AG10803 (cell line): ENCODE results near the gene WBP1.
A peak's percentile ranks its signal among the peaks of the same experiment; 100 is the strongest.

ENCODE experiments used
- DNase-seq: peaks from one replicate; pipeline ENCODE4 v3.0.0; 2010; ENCODE audit warnings: low read depth
- H3K4me3 ChIP-seq: 2 replicates; pipeline ENCODE4 v1.5.1; 2011; ENCODE audit warnings: mild to moderate bottlenecking, low read length, control low read depth
- CTCF ChIP-seq: conservative IDR thresholded peaks from 2 replicates; pipeline ENCODE4 v1.5.1; 2011; ENCODE audit warnings: mild to moderate bottlenecking, low read length, control low read depth, inconsistent platforms

Gene WBP1

GRCh38 chr2:74502720-74503505 is 44.7 kb downstream of the WBP1 start:
- peak; percentile 35; the same call in 1 of the 2 replicates for TF ChIP-seq CTCF
- DNase-seq: peak; percentile 83
- H3K4me3 ChIP-seq: peak overlapping the region; percentile 78

GRCh38 chr2:74503506-74504475 is 45.6 kb downstream of the WBP1 start:
- H3K4me3 ChIP-seq: peak overlapping the region; percentile 78
- DNase-seq: no peak
- no peak for TF ChIP-seq CTCF

- H3K4me3 ChIP-seq: no peak overlapping the region; the same call in 1 of the 2 replicates
- DNase-seq: no peak
- TF ChIP-seq CTCF: no peak
Measured at GRCh38 chr2:74504591-74504990, 46.4 kb downstream of the WBP1 start.

- no peak for TF ChIP-seq CTCF
- DNase-seq: no peak
- H3K4me3 ChIP-seq: peak overlapping the region; percentile 47
Measured at GRCh38 chr2:74505448-74506246, 47.4 kb downstream of the WBP1 start.

GRCh38 chr2:74507145-74507925 is 49.1 kb downstream of the WBP1 start, which contains the start of gene PCGF1:
TSS of gene PCGF1 (minus strand) at chr2:74507695. CDS start at chr2:74507668, 27 bp downstream.
- peak; percentile 36 for TF ChIP-seq CTCF
- peak within 1 kb of the TSS; percentile 98 for H3K4me3 ChIP-seq
- peak; percentile 98 for DNase-seq
